ENCODE results near the gene ABHD16B.

Gene ABHD16B

DNA sequence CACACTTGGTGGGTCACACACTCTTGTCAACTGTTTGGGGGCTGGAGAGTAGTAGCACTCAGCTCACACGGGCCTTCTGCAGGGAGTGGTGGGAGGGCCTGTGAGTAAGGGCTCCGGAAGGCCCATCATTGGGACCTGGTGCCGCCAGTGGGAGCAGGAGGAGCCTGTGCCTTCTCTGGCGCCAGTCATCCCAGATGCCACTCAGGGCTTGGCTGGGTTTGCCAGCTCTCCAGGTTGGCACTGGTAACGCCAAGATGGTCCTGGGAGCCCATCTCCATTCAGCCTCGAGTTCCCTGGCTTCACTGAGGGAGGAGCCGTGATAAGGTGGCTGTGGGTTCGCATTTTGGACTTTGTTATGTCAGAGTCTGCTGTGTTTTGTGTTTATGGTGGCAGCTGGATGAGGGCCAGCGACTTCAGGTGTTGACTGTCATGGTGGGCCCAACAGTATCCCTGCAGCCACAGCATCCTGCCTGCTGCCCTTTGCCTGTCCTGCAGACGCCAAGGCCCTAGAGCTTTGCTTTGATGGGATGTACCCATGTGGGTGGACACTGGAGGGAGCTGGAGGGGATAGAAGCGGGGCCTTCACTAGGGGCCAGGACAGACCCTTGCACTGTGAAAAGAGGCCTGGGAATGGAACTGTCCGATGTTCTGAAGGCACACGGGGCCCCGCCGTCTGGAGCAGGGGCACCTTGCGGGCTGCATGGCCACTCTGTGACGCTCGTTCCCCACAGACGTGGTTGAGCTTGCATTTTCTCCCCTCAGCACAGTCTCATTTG is 20.3 kb downstream of the ABHD16B start:
- DNase-seq, result no peak

DNA sequence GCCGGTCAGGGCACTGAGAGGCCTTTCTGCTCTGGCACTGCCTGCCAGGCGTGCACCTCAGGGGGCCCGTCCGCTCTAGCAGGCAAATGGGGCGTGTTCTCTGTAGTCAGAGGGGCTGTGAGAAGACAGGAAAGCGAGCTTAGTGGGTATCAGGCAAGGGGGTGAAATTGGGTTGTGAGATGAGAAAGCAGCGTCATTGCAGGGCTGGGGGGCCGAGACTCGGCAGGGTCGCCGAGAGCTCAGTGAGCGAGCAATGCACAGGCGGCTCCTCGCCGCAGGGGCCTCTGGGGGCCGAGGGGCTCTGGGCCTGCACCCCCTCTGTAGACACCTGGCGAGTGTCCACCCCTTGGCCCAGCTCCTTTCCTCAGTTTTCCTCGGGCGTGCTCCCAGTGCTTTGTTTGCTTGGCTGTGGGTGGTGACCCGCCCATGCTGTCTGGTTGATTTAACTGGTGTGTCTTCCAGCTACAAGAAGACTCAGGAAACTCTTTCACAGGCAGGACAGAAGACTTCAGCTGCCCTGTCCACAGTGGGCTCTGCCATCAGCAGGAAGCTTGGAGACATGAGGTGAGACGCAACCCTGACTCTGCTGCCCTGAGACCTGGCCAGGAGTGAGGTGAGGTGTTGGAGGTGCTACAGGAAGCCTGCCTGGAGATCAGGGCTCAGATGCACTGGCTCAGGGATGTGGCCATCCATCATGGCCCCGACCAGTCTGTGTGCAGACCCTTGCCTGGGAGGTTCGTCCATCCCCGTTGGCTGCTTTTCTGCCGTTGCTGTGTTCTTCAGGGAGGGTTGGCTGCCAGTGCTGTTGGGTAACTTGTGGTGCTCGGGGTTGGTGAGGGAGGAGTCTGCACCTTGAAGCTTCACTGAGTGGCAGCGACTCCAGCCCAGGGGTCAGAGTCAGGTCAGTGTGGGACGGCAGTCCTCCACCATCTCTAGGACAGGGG is 21.2 kb downstream of the ABHD16B start:
- no peak for DNase-seq

DNA sequence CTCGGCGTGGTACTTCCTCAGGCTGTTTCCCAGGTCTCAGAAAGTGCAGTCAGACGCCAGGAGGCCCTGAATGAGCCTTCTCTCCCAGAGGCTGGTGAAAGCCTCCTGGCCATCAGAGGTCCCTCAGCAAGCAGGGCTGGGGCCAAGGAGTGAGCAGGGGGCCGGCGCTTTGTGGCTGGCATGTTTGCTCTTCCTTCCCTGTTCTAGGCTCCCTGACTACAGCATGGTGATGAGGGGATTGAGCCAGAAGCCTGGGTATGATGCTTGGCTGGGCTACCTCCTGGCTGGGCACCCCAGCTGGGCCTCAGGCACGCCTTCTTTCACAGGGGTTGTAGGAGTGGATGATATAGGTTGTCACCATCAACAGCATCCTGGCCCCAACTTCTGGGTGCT is 21.9 kb downstream of the ABHD16B start:
- no peak for DNase-seq

DNA sequence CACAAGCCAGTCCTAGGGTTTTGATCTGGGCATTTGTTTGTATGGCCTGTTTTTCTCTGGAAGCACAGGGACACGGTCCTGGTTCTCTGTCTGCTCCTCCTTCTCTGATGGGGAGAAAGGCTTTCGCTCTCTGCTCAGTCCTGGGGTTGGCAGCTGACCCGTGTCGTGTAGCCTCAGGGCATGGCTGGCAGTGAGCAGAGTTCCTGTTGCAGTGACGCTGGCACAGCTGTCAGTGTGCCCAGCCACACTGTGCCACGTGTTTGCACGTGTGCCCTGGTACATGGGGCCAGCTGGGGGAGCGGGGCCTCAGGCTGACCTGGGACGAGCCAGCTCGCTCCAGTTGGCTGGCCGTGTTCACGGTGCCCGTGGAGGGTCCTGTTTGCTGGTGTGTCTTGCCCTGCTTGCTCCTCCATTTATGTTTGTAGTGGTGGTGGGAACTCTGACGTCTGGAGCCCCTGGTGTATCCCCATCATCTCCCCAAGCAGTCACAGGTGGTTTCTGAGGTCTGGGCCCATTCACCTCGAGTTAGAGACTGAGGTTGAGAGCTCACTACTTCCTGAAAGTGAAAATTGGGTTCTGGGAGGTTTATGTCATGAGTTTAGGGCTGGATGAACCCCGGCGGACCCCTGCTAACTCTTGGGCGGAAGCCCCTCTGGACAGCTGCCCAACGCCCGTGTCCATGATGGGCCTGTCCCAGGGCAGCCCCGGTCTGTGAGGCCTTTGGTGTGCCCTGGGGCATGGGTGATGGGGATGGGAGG is 23.4 kb downstream of the ABHD16B start:
- no peak for DNase-seq

DNA sequence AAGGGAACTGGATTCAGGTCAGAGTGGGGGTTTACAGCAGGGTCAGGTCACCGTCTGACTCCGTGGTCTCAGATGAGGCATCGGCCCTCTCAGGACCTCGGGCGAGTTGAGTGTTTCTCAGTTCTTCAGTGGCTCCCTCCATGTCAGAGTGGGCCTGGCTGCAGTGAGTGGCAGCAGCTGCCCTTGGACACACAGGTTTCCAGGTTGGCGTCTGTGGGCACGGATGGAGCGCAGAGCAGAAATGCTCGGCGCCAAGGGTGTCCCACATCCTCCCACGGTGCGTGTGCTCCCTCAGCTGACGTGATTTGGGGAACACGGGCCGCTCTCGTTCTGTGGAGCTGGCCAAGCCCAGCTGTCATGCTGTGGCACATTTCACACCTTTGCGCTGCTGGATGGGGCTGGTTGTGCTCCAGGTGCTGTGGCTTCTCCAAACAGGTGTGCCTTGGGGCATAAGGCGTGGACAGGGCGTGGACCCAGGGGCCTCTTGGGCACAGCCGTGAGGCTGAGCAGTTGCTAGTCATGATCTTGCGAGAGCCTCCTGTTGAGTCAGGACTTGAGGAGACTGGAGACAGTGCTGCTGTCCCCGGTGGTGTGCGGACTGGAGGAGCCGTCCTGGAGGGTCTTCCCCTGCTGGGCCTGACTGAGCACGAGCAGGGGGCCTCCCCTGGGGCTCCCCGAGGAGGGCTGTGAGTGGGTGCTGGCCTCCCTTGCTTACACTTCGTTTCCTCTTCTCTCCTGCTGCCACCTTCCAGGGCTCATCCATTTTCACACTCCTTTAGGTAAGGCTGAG is 24.2 kb downstream of the ABHD16B start:
- no peak for DNase-seq

DNA sequence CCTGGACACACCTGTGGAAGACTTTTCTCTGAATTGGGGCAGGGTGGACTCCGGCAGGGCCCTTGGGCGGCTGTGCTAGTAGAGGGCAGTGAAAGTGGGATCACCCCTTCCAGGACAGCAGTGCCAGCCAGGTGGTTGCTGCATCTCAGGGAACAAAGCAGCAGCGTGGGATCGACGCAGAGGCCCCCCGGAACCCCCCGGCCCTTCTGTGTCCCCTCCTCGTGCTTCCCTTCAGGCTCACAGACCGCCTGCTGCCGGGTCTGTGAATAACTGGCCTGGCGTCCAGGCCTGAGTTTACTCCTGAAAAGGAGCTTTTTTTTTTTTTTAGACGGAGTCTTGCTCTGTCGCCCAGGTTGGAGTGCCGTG is 24.7 kb downstream of the ABHD16B start:
- DNase-seq, result no peak

DNA sequence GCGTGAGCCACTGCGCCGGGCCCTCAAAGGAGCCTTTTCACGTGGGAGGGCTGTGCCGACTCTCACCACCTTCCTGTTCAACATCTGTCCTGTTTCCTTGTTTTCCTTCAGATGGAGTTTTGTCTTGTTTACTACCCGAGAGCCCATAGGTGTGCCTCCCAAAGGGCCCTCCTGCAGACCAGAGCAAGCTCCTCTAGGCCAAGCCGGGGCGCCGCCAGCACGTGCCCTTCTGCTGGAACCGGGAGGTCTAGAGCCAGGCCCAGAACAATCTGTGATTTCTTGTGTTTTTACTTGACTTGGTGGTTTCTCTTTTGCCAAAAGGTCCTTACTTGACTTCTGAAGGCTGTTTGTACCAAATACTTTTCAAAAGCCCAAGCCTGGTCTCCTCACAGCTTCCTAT is 25.6 kb downstream of the ABHD16B start:
- DNase-seq, result no peak

DNA sequence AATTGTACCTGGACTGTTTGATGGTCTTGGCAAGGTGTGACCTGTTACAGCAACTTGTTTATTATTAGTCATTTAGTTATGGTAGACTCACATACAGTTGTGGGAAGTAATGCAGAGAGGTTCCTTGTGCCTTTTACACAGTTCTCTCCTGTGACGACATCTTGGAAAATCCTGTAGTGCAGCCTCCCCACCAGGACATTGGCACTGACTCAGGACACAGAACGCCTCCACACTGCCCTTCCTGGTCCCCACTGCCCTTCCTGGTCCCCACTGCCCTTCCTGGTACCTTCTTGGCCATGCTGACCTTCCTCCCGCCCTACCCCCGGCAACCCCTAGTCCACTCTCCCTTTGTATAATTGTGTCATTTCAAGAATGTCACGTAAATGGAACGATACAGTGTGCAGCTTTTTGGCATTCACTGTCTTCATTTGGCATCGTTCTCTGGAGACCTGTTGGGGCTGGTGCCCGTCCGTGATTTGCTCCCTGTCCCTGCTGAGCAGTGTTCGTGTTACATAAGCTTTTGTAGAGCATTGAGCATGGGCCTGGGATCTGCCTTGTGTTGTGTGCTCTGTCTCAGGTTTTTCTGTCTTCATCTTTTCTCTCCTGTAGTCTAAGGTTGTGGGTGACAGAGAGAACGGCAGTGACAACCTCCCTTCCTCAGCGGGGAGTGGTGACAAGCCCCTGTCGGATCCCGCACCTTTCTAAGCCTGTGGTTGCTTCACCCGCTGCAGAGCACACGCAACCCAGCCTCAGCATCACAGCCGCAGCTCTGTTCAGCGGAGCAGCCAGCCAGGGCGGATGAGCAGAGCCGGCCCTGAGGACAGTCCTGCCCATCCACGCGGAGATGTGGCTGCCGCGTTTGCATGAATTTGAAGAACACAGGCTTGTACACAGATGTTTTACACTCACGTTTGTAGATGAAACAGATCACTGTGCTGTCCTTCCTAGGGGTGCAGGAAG is 28.2 kb downstream of the ABHD16B start:
- DNase-seq, result no peak

DNA sequence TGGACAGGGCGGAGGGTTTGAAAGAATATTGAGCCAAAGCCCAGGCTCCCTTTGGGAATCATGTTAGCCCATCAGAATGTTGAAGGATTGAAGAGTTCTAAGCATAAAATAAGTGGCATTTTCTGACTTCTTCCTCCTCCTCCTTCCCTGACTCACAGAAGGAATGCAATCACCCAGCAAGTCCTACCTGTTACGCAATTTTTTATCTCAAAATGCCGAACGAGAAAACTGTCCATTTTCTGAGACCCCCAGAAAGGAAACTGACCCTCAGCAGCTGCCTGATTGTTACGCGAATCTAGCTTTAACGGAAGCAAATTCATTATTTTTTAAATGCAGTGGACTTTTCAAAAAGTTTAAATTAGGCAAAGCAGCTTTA is 28.9 kb downstream of the ABHD16B start:
- no peak for DNase-seq

DNA sequence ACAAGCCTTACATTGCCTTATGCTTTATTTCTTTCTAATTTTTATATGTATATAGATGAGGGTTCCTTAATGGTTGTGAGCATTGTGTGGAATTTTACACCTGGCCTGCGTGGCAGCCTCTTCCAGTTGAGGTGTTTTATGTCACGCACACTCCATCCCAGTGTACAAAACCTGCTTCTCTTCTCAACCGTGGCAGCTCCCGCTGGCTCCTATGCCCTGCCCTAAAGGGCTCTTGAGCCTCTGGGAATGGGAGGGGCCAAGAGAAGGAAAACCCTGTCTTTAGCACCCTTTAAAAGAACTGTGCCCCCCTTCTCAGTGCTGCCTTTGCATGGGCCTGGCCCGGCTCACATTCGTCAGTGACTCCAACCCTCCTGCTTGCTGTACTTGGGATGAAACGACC is 29.3 kb downstream of the ABHD16B start:
- DNase-seq, result no peak

DNA sequence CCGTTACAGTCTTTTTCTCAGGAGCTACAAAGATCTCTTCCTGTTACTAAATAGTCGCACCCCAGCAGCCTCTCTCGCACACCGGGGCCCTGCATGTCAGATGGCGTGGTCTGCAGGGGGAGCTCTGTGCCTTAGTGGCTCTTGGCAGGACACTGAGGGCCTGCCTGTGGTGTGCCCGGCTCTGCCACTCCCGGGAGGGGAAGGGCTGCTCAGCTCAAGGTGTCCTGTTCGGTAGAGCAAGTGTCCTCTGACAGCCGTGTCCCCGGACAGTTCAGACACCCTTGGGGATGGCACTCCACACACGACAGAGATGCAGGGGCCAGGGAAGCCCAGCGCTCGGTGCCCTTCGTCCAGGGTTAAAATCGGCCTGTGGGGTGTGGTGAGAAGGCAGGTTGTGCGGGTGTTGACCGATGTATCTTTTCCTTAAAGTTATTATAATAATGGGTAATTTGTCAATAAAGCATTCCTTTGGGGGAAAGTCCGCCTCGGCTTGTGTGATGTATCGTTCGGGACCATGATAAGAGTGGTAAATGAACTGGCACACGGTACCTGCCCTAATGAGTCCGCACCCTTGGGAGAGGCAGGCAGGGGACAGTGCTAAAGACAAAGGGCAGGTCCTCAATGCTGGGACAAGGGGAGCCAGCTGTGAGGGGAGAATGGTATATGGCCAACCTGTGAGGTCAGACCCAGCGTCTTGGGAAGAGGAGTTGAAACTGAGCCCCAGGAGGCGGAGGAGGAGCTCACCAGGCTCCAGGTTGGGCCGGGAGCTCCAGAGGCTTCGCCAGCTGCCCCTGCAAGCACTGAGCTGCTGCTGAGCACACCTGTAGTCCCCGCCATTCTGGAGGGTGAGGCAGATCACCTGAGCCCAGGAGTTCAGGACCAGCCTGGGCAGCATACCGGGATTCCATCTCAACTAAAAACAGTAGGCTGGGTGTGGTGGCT is 30.0 kb downstream of the ABHD16B start:
- DNase-seq, result no peak

DNA sequence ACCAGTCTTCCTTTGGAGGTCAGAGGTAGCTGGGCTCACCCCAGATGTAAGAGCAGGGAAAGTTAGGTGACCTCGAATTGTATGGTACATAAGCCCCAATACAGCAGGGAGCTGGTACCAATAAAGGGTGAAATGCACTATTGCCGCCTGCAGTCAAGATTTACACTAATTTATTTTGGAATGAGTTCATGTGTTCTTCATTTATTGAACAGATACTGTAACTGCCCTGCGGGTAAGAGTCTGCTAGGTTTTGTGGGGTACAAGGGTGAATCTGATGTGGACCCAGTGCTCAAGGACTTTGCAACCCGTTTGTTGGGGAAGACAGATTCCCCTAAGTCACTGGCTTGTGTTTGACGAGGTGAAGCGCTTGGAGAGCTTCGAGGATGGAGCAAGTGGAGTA is 31.1 kb downstream of the ABHD16B start:
- no peak for DNase-seq

DNA sequence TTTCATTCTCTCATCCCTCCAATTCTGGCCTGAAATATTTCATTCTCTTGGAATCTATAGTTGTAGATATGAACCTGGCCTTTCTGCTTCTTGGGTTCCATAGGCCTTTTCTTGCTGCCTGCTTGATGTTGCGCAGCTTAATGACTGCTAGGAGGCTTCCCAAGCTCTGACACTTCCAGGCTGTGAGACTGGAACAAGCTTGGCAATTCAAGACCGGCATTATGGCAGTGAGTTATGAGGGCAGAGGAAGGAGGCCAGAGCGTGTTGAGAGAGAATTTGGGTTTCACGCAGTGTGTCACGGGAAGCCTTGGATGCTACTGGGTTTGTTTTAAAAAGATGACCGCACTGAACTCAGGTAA is 32.7 kb downstream of the ABHD16B start:
- no peak for DNase-seq

DNA sequence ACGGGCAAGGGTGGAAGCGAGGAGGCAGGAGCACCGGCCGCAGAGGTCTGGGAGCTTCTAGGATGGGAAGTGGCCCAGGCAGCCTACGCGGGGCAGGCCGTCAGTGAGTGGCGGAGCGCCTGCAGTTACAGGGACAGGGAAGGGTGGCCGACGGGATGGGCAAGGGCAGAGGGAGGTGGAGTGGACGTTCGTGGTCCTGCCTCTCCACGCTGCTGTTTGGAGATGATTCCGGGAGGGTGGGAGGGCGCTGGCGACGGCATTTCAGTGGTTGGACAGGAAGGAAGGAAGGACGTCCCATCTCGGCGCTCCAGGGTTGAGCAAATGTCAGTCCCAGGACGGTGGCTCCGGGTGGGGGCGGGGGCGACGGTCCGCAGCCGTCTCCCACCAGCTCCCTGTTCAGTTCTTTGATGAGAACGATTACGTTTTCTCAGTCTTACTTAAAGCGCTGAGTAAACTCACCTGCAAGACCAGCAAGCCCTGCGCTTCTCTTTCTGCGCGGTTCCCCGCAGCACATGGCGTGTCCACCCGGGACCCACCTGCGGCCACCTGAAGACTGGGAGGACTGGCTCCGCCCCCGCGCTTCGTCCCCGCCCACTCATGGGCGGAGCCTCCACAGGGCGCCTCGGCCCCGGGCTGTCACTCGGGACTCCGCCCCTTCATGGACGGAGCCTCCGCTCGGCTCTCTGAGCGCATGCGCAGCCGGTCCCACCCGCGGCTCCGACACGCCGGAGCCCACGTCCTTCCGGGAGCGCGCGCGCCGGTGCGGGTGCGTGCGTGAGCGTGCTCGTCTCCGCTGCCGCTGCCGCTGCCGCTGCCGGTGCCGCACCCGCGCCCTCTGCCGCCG is 33.3 kb downstream of the ABHD16B start, which contains the start of gene DNAJC5:
Gene DNAJC5 (plus strand): TSS at position 769 of the 844 bp plus-strand sequence. CDS start 33,220 bp downstream, outside the sequence.
- peak; percentile 80 to 83 for DNase-seq

DNA sequence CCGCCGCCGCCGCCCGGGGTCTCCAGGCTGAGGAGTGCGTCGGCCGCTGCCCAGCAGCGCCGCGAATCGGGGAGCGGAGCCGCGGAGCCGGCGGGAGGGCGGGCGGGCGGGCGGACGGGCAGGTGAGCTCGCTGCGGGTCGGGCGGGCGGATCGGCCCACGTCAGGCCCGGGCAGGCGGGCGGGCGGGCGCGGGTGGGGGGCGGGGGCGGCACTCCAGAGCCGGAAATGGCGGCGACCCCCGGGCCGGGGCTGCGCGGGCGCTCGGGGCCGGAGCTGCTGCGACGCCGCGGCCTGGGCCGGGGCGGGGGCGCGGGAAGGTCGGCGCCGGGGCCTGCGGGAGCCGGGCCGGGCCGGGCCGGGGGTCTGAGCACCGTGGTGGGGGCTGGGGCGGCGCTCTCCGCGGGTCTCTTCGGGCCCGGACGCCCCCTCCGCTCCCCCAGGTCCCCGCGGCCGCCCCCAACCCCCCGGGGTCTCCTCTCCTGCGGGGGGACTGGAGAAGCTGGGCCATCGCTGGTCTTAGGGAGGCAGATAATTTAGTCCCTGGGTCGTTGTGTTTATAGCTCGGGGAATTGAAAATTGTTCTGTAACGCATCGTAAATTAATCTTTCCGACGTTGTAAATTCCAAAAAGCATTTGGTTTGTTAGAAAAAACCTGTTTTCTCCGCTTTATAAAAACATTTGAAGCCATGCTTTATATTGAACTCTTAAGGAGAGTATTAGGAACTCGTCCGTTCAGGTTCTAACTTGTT is 34.1 kb downstream of the ABHD16B start:
- no peak for DNase-seq

DNA sequence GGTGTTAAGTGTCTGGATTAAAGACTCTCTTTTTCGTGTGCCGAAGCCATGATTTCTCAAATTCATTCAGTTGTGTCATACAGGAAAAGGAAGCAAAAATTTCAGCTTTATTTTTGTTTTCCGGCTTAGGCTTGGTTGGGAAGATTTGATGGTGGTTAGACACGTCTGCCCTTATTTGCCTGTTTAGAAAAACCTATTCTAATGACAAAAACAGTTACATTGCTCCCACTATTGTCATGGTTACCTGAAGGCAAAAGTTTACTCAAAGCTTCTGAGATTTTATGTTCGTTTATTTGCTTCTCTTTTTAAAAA is 34.6 kb downstream of the ABHD16B start:
- peak in 1 of 2 experiments; percentile 50 for DNase-seq

DNA sequence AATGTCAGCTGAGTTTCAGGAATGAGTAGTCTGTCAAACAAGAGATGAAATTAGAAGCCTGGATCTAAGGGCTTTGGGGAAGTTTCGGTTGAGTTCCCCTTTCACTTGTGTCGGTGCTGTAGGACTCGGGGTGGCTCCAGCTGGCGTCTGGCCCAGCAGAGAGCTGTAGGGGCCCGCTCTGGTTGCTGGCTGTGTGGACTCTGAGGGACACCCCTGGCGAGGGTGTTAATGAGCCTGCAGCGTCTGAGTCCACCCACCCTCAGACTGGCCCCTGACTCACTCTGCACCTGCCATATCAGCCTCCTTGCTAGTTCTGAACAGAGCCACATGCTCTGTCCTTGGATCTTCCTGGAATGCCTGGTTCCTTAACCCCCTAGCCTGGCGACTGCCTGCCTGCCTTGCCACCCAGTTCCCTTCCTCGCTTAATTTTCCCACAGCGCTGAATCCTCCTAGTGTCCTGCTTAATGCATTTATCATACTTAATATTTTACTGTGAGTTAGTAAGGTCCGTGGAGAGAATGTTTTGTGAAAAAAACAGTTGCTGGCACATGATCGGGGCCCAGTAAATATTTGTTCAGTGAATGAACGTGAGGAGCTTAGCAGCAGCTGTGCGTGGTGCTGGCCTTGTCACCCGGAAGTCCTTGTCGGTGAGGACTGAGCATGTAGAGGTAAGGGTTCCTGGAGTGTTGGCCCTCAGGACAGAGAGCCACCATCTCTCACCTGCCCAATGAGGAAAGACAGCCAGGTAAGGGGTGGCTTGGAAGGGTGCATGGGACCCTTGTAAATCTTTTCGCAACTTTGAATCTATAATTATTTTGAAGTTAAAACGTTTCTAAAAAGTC is 35.2 kb downstream of the ABHD16B start:
- peak; percentile 50 to 65 for DNase-seq

Data from AML-193 (cell line).